HCT116 (cell line): ENCODE measurements around the gene ADGRL3.

ENCODE experiments used
- CBX3 ChIP-seq: IDR thresholded peaks from 2 replicates; pipeline ENCODE4 v1.6.1; 2012; ENCODE audit warnings: low read depth
- CTCF ChIP-seq, 3 experiments: fragments of 200-600 bp in 1 of 3; sonication (generic) in 1 of 3; IDR thresholded peaks in 2 of 3; conservative IDR thresholded peaks in 1 of 3; 2 replicates each; pipeline ENCODE4 v1.5.1; 2012 to 2017; ENCODE audit warnings: low read depth in 2 of 3, low read length in 2 of 3, antibody characterized with exemption in 1 of 3, borderline replicate concordance in 1 of 3, control low read depth in 1 of 3, mild to moderate bottlenecking in 1 of 3, mixed read lengths in 1 of 3, mixed run types in 1 of 3, moderate library complexity in 1 of 3; ENCODE audit not compliant: insufficient read depth in 1 of 3
- EZH2phosphoT487 ChIP-seq: fragments of 200-600 bp; IDR thresholded peaks from 2 replicates; pipeline ENCODE4 v1.6.1; 2018; ENCODE audit warnings: antibody characterized with exemption, borderline replicate concordance
- JUND ChIP-seq: IDR thresholded peaks from 2 replicates; pipeline ENCODE4 v1.6.1; 2012
- MAX ChIP-seq: IDR thresholded peaks from 2 replicates; pipeline ENCODE4 v1.6.1; 2012
- POLR2A ChIP-seq: IDR thresholded peaks from 2 replicates; pipeline ENCODE4 v1.7.0; 2011; ENCODE audit warnings: borderline replicate concordance; ENCODE audit not compliant: insufficient read depth, insufficient read length; ENCODE audit errors: extremely low read depth
- POLR2AphosphoS5 ChIP-seq: IDR thresholded peaks from 2 replicates; pipeline ENCODE4 v1.6.1; 2011; ENCODE audit warnings: mild to moderate bottlenecking, low read depth, low read length, moderate library complexity
- RAD21 ChIP-seq: IDR thresholded peaks from 2 replicates; pipeline ENCODE4 v1.6.1; 2012; ENCODE audit warnings: low read depth, mild to moderate bottlenecking
- REST ChIP-seq: IDR thresholded peaks from 2 replicates; pipeline ENCODE4 v1.6.1; 2012; ENCODE audit warnings: low read depth
- SIN3A ChIP-seq: IDR thresholded peaks from 2 replicates; pipeline ENCODE4 v1.6.1; 2012; ENCODE audit warnings: low read depth
- TCF7L2 ChIP-seq: IDR thresholded peaks from 2 replicates; pipeline ENCODE4 v1.7.0; 2011; ENCODE audit warnings: borderline replicate concordance, inconsistent platforms; ENCODE audit not compliant: insufficient read depth, insufficient read length; ENCODE audit errors: extremely low read depth

- TF ChIP-seq POLR2AphosphoS5 (no peak), MAX (no peak), REST (no peak), CTCF (IDR thresholded peaks at IDR 0.05 in 2 of 3, conservative IDR thresholded peaks at IDR 0.05 in 1 of 3; ENCODE audit: borderline replicate concordance in 1 of 3, insufficient read depth in 1 of 3, low read depth in 2 of 3, low read length in 2 of 3) (no peak), JUND (no peak), EZH2phosphoT487 (no peak), POLR2A (no peak), RAD21 (no peak), CBX3 (no peak), SIN3A (no peak), TCF7L2 (no peak)
These were observed 289.8 kb downstream of the ADGRL3 start for GRCh38 chr4:61489927-61490326.
